Left renal cortex interstitium (tissue), 4 donors: ENCODE measurements around the gene ABCC12. TPM values are rescaled to one million over a fixed set of nuclear protein-coding genes. Genes with fewer than 3 reads are reported as not detected.
"Not testable (repeated sequence)": the region's sequence is repeated elsewhere in the genome, so short reads cannot be mapped to it uniquely, and the experiment has no call there.

Experiments
- DNase-seq, 4 donors: peaks; one replicate each; pipeline ENCODE4 v3.0.0-alpha.2; 2013; ENCODE audit warnings: low read depth in 4 of 4, low spot score in 2 of 4, missing footprints in 1 of 4
- polyA plus RNA-seq, 4 donors: library from polyadenylated mRNA; unstranded; fragments of 120-200 nt; gene quantifications; one replicate each; pipeline ENCODE4 v1.2.1, GENCODE V29; 2013; ENCODE audit not compliant: insufficient read length in 4 of 4

Gene ABCC12
- under 1 TPM in 2 of 4 donors, not detected in 2; 0.05 to 0.16 TPM for polyA plus RNA-seq

GRCh38 chr16:48155926-48156789 is at the start of gene ABCC12:
Gene ABCC12 (minus strand): TSS chr16:48155993. CDS start chr16:48146424, 9,569 bp downstream.
- no peak for DNase-seq

- no peak for DNase-seq
Observed at GRCh38 chr16:48204825-48205151, 49.0 kb upstream of the ABCC12 start.

- DNase-seq: no peak
Observed at GRCh38 chr16:48203974-48204824, 48.4 kb upstream of the ABCC12 start.

GRCh38 chr16:48201515-48202201 is 45.9 kb upstream of the ABCC12 start:
- no peak for DNase-seq

DNA sequence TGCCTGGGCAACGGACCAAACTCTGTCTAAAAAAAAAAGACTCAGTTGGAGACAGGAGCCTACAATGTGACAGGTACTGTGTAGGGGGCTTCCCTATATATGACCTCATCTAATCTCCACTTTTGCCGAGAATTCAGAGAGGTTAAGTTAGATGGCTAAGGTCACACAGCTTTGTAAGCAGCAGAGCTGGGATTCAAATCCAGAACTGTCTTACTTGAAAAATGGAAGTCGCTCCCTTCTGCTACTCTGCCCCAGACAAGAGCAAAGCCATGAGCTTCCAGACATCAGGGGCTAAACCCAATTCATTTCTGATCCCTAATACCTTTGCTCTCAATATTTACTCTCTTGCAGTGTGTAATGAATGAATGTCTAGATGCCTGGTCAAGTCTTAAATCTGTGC is 41.5 kb upstream of the ABCC12 start:
- no peak for DNase-seq

- DNase-seq: peak in 2 of 4 donors; percentile 7 to 12
Observed at GRCh38 chr16:48194828-48195556, 39.2 kb upstream of the ABCC12 start.

GRCh38 chr16:48193846-48194245 is 38.1 kb upstream of the ABCC12 start:
- no peak for DNase-seq

DNA sequence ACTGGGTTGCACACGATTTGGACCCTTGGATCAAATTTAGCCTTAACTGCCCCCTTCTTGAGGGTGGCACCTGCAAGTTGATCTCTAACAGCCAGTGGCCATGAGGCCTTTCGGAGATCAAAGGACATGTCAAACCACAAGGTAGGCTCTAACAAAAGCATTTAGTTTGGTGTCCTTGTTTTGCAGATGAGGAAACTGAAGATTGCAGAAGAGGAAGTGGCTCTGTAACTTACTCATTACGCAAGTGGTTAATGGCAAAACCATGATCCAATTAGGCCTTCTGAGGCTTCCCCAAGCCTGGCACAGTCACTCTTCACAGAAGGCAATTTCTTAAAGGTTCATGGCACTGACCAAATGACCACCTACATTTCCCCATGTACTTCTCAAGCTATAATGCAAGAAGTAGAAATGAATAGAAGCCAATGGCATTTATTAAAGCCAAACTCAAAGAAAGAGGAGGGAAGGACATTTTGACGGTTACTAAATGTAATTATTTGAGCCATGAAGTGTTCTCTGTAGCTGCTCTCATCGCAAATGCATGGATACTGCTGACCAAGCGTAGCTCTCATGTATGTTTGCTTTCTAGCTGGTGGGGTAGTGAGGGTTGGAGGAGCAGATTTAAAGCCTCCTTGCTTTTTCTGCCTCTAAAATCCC is 32.8 kb upstream of the ABCC12 start:
- no peak for DNase-seq

DNA sequence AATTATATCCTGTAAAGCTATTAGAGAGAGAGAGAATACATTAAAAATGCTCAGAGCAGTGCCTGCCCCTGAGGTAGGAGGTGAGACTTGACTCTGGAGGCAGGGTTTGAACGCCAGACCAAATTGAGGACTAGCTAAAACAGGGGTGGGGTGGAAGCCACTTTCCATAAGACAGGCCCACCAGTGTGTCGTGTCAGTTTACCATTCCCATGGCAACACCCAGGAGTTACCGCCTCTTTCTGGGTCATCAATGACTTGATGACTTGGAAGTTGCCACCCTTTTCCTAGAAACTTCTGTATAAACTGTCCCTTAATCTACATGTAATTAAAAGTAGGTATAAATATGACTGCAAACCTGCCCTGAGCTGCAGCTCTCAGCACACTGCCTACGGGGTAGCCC is 32.0 kb upstream of the ABCC12 start:
- DNase-seq: no peak

- DNase-seq: no peak
Observed at GRCh38 chr16:48184681-48185080, 28.9 kb upstream of the ABCC12 start.

- no peak for DNase-seq
Observed at GRCh38 chr16:48182979-48183537, 27.3 kb upstream of the ABCC12 start.

GRCh38 chr16:48181746-48182520 is 26.1 kb upstream of the ABCC12 start:
- not testable (repeated sequence) for DNase-seq

- no peak for DNase-seq
Observed at GRCh38 chr16:48180868-48181480, 25.2 kb upstream of the ABCC12 start.

- DNase-seq: no peak
Observed at GRCh38 chr16:48176635-48177408, 21.0 kb upstream of the ABCC12 start.

DNA sequence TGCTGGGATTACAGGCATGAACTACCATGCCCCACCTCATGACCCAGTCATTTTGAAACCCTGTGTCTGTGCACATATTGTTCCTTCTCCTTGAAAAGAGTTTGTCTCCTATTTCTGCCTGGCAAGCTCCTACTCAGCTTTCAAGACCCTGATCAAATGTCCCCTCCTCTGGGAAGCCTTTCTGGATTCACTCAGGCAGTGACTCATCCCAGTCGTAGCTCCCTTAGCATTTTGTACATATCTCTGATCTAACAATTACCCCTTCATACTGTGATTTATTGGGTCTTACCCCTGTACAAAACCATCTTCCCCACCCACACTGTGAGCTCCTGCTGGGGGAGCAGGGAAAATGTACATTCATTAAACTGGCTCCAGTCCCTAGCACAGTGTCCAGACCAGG is 18.1 kb upstream of the ABCC12 start:
- DNase-seq: no peak

DNA sequence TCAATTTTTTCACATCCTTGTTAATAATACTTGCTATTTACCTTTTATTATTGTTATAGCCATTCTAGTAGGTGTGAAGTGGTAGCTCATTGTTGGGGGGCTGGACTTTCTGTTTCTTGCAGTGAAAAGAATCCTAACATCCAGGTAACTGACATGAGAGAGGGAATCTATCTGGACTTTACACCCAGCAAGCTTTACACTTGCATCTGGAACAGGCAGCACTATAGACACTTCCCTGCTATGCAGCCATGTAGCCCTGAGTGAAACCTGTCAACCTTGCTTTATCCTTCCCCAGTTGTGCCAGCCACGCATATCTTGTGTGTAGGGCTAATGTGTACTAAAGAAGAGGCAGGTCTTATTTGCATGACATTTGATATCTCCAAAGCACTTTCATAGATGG is 16.9 kb upstream of the ABCC12 start:
- no peak for DNase-seq

GRCh38 chr16:48169896-48170295 is 14.1 kb upstream of the ABCC12 start:
- DNase-seq: no peak

GRCh38 chr16:48168075-48168474 is 12.3 kb upstream of the ABCC12 start:
- no peak for DNase-seq
